Amniotic epithelial cell (primary cell): ENCODE results near the gene ZNF593OS.

Experiments used
- DNase-seq: peaks from one replicate; pipeline ENCODE4 v3.0.0-alpha.2; 2010; ENCODE audit warnings: low read depth

ZNF593OS gene

GRCh38 chr1:26184086-26184485 lies 12.5 kb upstream of the ZNF593OS start:
- DNase-seq = no peak

DNA sequence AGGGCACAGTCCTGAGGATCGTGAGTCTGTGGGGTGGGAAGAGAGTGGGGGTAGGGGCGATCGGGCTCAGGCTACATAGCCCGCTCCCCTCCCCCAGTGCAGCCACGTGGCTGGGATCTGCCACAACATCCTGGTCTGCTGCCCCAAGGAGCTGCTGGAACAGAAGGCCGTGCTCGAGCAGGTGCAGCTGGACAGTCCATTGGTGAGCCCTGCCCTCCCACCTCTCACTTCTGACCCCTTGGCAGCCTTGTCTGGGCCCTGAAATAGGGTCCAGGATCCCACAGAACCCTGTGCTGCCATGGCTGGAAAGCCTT lies 10.7 kb upstream of the ZNF593OS start:
- DNase-seq = no peak

DNA sequence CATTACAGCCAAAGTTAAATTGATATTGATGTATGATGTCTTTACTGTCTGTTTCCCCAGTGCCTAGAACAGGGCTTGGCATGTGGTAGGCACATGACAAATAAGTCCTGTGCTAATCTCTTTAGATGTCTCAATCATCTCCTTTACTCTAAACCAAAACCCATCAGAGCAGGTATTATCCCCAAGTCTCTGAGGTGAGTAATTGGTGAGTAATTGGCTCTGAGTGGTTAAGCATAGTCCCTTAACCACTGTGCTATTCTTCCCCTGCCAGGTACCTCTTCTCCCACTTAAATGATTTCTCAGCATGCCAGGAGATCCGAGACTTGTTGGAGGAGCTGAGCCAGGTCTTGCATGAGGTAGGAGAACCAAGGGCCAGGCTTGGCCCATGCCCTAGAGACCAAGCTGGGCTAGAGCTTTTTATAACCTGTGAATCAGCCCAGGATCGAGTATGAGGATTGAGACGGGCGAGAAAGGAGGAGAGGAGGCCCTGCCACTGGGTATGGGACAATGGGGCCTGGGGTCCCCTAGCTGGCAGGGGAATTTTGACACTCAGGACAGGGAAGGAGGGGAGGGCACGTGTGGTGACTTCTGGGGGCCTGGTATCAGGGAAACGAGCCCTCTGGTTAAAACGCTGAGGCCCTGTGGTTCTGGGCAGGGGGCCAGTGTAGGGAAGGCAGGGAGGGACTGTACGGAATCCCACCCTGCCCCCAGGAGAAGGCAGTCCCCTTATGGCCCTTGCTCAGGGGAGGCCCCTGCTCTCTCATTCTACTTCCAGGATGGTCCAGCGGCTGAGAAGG lies 10.2 kb upstream of the ZNF593OS start:
- peak; percentile 33 for DNase-seq

- DNase-seq = no peak
Measured at GRCh38 chr1:26180010-26180506, 8.4 kb upstream of the ZNF593OS start.

- DNase-seq = no peak
Measured at GRCh38 chr1:26177182-26177684, 5.6 kb upstream of the ZNF593OS start, which contains the start of gene CNKSR1. CNKSR1 (plus strand) TSS chr1:26177491; CDS start chr1:26177548, 57 bp downstream.

DNA sequence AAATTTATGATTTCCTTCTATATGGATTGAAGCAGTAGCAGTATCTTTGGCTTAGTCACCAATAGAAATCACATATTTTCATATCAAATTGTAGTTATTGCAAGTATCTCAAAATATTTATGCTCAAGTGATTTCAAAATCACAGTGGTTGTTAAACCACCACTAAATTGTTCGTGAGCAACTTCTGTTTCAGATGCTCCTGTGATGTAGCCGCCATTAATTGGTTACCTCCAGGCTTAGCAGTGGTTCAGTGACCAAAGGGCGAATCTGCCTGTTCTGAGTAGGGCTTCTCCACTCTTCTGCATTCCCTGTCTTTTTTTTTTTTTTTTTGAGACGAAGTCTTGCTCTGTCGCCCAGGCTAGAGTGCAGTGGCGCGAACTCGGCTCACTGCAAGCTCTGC lies 3.7 kb upstream of the ZNF593OS start:
- DNase-seq = no peak

GRCh38 chr1:26170472-26170821 lies 1.2 kb downstream of the ZNF593OS start:
- no peak for DNase-seq

DNA sequence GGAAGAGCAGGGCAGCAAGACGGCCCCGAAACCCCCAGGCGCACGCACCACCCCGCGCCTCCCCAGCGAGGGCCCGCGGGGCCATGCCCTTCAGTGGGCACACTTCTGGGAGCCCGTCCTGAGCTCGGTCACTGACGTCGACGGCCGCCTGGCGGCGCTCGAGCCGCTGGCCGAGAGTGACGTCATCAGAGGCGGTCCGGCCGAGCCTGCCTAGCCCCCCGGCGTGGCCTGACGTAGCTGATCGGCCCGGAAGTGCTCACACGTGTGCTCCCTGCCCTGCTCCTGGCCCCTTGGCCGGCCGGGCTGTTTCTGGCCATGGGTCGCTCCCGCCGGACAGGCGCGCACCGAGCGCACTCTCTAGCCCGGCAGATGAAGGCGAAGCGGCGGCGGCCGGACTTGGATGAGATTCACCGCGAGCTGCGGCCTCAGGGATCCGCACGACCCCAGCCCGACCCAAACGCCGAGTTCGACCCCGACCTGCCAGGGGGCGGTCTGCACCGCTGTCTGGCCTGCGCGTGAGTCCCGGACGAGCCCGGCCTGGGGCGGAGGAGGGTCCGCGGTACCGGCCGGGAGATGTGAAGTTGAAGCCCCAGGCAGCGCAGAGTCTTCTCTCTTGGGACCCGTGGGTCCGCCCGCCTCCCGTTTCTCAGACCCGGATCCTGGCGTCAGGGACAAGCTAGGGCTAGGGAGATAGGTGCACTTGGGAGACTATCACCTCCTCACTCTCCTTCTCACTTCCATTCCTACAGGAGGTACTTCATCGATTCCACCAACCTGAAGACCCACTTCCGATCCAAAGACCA lies 1.8 kb downstream of the ZNF593OS start, which contains the start of gene ZNF593:
Gene ZNF593, plus strand, starts transcription at position 240 of the 803 bp plus-strand sequence. Its CDS starts 76 bp downstream, at position 316.
- DNase-seq = peak; percentile 88

- no peak for DNase-seq
Measured at GRCh38 chr1:26169198-26169554, 2.5 kb downstream of the ZNF593OS start.

DNA sequence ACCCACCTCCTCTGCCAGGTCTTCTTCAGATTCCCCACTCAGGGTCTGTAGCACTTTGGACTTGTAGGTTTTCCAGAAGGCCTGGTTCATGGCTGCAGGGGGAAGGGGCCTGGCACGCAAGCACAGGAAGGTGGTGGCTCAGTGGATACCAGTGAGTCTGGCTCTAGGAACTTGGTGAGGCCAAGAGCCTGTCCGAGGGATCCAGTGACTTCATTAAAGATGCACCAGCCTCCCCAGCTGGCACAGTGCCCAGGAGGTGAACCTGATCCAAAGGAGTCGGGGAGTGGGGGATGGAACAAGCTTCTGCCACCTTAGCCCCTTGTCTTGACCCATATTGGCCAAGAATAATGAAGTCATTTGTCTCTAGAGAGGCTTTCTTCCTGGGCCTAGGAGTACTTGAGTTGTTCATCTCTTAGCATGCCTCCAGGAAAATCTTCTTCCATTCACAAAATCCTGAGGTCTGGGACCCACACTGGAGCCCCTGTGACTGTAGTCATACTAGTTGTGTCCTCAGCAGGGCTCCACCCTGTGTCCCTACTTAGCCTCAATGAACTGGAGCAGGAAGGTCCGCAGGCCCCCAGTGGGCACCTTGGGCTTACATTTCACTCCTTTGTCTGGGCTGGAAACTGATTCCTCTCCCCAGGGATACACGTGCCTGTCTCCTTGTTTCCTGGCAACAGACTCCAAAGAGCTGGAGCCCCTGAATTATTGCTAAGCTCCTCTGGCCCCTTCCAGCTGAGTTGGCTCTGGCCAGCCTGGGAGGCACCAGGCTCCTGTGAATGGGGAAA lies 3.0 kb downstream of the ZNF593OS start, which contains the start of gene C1orf232:
Gene C1orf232, minus strand, starts transcription at position 554 of the 788 bp plus-strand sequence. Its CDS starts 464 bp downstream, at position 90.
- DNase-seq = no peak

DNA sequence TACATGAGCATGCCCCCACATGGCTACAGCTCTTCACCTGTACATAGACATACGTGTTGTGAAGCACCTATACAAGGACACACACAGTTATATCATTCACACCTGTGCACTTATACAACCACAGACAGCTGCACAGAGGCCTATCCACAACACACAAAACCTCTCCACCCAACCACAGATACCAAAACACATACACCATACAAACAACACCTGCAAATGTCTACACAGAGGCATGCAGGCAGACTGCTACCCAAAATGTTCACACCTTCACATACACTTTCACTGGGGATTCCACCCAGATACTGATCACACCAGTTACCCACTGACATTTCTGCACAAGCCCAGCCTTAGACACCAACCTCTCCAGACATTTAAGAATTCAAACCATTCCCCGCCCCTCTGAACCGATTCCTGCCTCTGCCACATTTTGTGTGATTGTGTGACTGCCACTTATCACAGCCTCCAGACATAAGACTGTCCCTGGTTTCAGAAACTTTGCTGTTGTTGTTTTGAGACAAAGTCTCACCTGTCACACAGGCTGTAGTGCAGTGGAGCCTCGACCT lies 4.8 kb downstream of the ZNF593OS start:
- no peak for DNase-seq

- no peak for DNase-seq
Measured at GRCh38 chr1:26164861-26165842, 6.5 kb downstream of the ZNF593OS start.

DNA sequence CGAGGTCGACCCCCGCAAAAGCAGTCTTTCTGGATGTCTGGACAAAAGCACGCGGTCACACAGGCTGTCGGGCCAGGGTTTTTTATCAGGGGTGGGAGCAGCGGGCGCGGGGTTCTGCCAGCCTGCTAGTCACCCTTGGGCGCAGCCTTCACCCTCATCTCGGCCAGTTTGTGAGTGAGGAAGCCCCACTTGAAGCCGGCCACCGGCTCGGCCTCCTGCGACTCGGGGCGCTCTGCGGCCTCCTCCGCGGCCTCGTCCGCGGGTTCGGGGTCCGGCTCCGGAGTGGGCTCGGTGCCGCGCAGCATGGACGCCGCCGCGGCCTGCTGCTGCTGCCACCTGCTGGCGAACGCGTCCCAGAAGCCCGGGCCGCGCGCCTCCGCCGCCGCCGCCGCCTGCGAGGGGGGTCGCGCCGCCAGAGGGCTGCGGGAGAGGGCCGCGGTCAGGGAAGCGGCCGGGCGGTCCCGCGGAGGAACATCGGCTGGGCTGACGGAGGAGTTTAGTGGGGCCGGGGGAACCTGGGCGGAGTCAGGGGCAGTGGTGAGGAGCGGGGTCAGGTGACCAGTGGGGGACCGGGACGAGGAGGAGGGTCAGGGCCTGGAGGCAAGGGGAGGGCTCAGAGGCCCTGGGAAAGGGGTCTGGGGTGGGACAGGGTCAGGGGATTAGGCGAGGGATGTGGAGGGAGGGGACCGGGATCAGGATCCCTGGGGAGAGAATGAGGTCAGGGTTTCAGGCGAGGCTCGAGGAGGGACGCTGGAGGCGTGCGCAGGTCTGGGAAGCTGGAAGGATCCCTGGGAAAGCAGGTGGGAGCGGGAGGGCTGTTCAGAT lies 7.4 kb downstream of the ZNF593OS start:
- no peak for DNase-seq

- DNase-seq = no peak
Measured at GRCh38 chr1:26163684-26164035, 8.0 kb downstream of the ZNF593OS start.

DNA sequence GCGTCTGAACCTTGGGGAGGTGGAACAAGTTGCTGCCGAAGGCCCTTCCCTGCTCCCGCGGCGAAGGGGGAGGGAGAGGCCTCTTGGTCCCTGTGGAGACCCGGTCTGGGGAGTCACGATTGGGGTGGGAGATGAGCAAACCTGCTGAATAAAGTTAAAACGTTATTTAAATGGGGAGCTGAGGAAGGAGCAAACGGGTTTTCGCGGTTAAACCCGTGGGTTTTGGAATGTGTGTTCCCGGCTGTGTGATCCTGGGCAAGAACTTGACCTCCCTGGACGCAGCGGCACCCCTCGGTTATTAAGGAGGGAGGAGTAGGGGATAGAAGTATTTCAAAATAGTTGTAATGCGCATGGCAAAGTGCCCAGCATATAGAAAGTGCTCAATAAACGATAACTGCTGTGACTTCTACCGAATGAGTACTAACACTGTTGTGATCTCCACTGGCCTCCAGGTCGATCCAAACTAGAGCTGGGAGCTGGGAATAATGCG lies 9.4 kb downstream of the ZNF593OS start:
- DNase-seq = no peak

- DNase-seq = peak; percentile 40
Measured at GRCh38 chr1:26161415-26162219, 10.0 kb downstream of the ZNF593OS start.

- DNase-seq = no peak
Measured at GRCh38 chr1:26160527-26161414, 10.9 kb downstream of the ZNF593OS start.

- no peak for DNase-seq
Measured at GRCh38 chr1:26159743-26160039, 11.9 kb downstream of the ZNF593OS start.
